MCF 10A (cell line): Measurements from ENCODE around the gene WWOX. TPM values are rescaled to one million over a fixed set of nuclear protein-coding genes. Genes with fewer than 3 reads are reported as not detected.
A peak's percentile ranks its signal among the peaks of the same experiment; 100 is the strongest.

Source experiments
- BruUV-seq: library from RNA; stranded (reverse); fragments of 400-500 nt; replicated peaks from 2 replicates; lab custom pipeline; 2021; lab: Mats Ljungman, UMichigan
- CTCF ChIA-PET: fragments of 300-600 bp; sonication (Branson Sonifier 250); formaldehyde crosslinking; extraction: SDS; loops from one replicate; lab custom pipeline; 2021; ENCODE audit warnings: antibody characterized with exemption, inconsistent platforms; lab: Yijun Ruan, JAX
- POLR2A ChIA-PET: fragments of 300-600, 350-650 bp; sonication (Branson Sonifier 250); formaldehyde crosslinking; extraction: SDS; loops from one replicate; lab custom pipeline; 2020; ENCODE audit warnings: antibody characterized with exemption, inconsistent platforms; lab: Yijun Ruan, JAX
- DNase-seq: peaks from one replicate; pipeline ENCODE4 v3.0.0-alpha.2; 2018; ENCODE audit not compliant: unreplicated experiment
- H3K27ac Mint-ChIP-seq: one replicate; pipeline ENCODE4 v1.8.0; 2022; ENCODE audit warnings: mild to moderate bottlenecking, low read depth, mixed read lengths; ENCODE audit not compliant: unreplicated experiment
- H3K27me3 Mint-ChIP-seq: one replicate; pipeline ENCODE4 v1.8.0; 2022; ENCODE audit warnings: mixed read lengths; ENCODE audit not compliant: insufficient read depth, unreplicated experiment
- H3K36me3 Mint-ChIP-seq: one replicate; pipeline ENCODE4 v1.8.0; 2022; ENCODE audit warnings: mild to moderate bottlenecking, moderate library complexity, mixed read lengths; ENCODE audit not compliant: insufficient read depth, unreplicated experiment
- H3K4me1 Mint-ChIP-seq: one replicate; pipeline ENCODE4 v1.8.0; 2022; ENCODE audit warnings: mixed read lengths; ENCODE audit not compliant: insufficient read depth, unreplicated experiment
- H3K4me3 Mint-ChIP-seq: one replicate; pipeline ENCODE4 v1.8.0; 2022; ENCODE audit warnings: mild to moderate bottlenecking, moderate library complexity, mixed read lengths; ENCODE audit not compliant: unreplicated experiment
- H3K9me3 Mint-ChIP-seq: one replicate; pipeline ENCODE4 v1.8.0; 2022; ENCODE audit warnings: mixed read lengths; ENCODE audit not compliant: unreplicated experiment
- CTCF ChIP-seq: fragments of 200-600 bp; IDR thresholded peaks from one replicate; pipeline ENCODE4 v1.8.0; 2022; ENCODE audit warnings: antibody characterized with exemption, mild to moderate bottlenecking; ENCODE audit not compliant: unreplicated experiment
- intact Hi-C: fragments of 100-400 bp; cut with micrococcal nuclease; formaldehyde crosslinking; loops from 2 replicates; pipeline ENCODE4 v1.14.1; 2022
- total RNA-seq: library from RNA; stranded (reverse); gene quantifications from 2 replicates; pipeline ENCODE4 v1.2.3, GENCODE V29; 2022

WWOX gene
- total RNA-seq, 1 experiment from 2014 or later = 18.1 TPM

DNA sequence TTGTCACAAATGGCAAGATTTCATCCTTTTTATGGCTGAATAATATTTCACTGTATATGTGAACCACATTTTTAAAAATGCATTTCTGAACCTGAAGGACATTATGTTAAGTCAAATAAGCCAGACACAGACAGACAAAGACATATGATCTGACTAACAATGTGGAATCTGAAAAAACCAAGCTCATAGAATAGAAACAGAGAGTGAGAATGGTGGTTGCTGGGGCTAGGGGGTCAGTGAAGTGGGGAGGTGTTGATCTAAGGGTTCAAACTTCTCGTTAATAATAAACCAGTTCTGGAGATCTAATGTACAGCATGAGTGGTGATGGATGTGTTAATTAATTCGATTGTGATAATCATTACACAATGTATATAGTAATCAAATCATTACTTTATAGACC lies 475.1 kb downstream of the WWOX start:
- no TSS peak for BruUV-seq
- H3K4me3 Mint-ChIP-seq = no peak overlapping the region
- no peaks in the 10 kb centered on the region for H3K27me3 Mint-ChIP-seq
- no peak for DNase-seq
- intact Hi-C loops = no loop called here
- no peaks in the 10 kb centered on the region for H3K9me3 Mint-ChIP-seq
- POLR2A ChIA-PET = interaction anchor here (0.8 kb wide), 1 partner anchor 19 kb away, joined by 3 read pairs; no protein-coding TSS in a partner anchor
- no peaks in the 10 kb centered on the region for H3K36me3 Mint-ChIP-seq
- CTCF ChIA-PET = no interaction called here
- no peak overlapping the region for H3K27ac Mint-ChIP-seq
- H3K4me1 Mint-ChIP-seq = peaks cover 17% of the 10 kb centered on the region
- no peak for TF ChIP-seq CTCF

DNA sequence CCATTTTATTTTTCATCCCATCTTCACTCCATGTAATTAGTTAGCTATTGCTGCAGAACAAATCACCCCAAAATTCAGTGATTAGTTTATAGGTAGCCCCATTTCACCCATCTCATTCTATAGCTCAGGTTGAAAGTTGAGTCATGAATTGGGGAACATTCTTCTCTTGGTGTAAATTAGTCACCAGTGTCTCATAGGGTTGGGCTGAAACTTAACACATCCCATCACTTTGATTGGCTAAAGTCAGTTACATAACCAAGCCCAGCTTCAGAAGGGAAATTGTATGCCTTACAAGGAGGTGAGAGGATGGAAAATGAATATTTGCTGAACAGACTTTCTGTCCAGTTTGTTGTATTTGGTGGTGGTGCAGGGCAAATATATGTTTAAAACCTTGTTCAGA lies 477.5 kb downstream of the WWOX start:
- H3K4me3 Mint-ChIP-seq = no peak overlapping the region
- no peak for TF ChIP-seq CTCF
- DNase-seq = peak; percentile 53
- H3K27ac Mint-ChIP-seq = no peak overlapping the region
- peaks cover 9% of the 10 kb centered on the region for H3K4me1 Mint-ChIP-seq
- POLR2A ChIA-PET = interaction anchor here (0.6 to 0.7 kb wide), 3 partner anchors 13 to 107 kb away, joined by 3 read pairs; no protein-coding TSS in a partner anchor
- H3K27me3 Mint-ChIP-seq = no peaks in the 10 kb centered on the region
- no peaks in the 10 kb centered on the region for H3K36me3 Mint-ChIP-seq
- CTCF ChIA-PET = interaction anchor here (1.2 kb wide), 1 partner anchor 15 kb away, joined by 3 read pairs; no protein-coding TSS in a partner anchor
- H3K9me3 Mint-ChIP-seq = no peaks in the 10 kb centered on the region
- no TSS peak for BruUV-seq
- intact Hi-C loops = no loop called here

DNA sequence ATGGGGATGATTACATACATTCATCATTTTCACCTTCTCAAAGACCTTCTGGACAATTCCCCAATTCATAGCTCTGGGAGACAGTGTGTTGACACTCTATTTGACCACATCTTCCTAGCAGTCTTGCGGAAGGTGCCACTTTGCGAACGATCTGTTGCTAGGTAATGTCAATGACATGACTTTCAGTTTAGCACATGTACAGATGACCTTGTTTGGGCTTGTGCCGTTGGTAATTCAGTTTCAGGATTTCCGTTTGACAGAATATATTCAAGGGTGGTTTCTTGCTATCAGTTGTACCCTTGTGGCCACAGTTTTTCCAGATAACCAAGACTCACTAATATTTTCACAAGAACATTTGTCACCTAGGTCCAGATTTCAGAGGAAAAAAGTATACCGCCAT lies 478.2 kb downstream of the WWOX start:
- Mint-ChIP-seq H3K4me1 (peaks cover 6% of the 10 kb centered on the region), H3K9me3 (no peaks in the 10 kb centered on the region), H3K36me3 (no peaks in the 10 kb centered on the region), H3K4me3 (no peak overlapping the region), H3K27me3 (no peaks in the 10 kb centered on the region), H3K27ac (no peak overlapping the region)
- DNase-seq = no peak
- BruUV-seq = no TSS peak
- ChIA-PET CTCF (interaction anchor here (0.5 to 1.2 kb wide), 2 partner anchors 15 to 483 kb away, joined by 3 read pairs; no protein-coding TSS in a partner anchor), POLR2A (no interaction called here)
- no peak for TF ChIP-seq CTCF
- intact Hi-C loops = no loop called here

GRCh38 chr16:78579020-78579419 lies 479.6 kb downstream of the WWOX start:
- intact Hi-C loops = no loop called here
- TF ChIP-seq CTCF = no peak
- CTCF ChIA-PET = no interaction called here
- BruUV-seq = no TSS peak
- Mint-ChIP-seq H3K36me3 (no peaks in the 10 kb centered on the region), H3K4me3 (no peak overlapping the region), H3K4me1 (peaks cover 6% of the 10 kb centered on the region), H3K9me3 (no peaks in the 10 kb centered on the region), H3K27ac (no peak overlapping the region), H3K27me3 (no peaks in the 10 kb centered on the region)
- POLR2A ChIA-PET = no interaction called here
- DNase-seq = no peak
